Measurements from ENCODE around the gene KRT24.

The KRT24 gene

GRCh38 chr17:40687106-40687505 lies 16.4 kb downstream of the KRT24 start:
- no peak for DNase-seq

DNA sequence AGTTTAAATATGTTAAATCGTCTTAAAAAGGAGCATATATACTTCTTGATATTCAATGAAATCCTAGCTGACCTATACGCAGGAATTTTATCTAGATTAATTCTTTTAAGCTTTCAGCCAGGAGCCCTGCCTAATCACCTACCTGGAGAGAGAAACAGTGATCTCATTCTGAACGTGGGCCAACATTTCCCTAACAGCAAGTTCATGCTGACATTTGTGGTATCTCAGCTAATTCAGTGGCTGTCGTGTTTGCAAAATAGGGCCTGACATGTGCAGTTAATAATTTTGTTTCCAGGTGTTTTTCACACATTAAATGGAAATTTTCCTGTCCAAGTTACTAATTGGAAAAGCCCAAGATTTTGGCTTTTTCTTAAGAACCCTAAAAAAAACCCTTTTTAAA lies 17.4 kb downstream of the KRT24 start:
- DNase-seq = no peak

DNA sequence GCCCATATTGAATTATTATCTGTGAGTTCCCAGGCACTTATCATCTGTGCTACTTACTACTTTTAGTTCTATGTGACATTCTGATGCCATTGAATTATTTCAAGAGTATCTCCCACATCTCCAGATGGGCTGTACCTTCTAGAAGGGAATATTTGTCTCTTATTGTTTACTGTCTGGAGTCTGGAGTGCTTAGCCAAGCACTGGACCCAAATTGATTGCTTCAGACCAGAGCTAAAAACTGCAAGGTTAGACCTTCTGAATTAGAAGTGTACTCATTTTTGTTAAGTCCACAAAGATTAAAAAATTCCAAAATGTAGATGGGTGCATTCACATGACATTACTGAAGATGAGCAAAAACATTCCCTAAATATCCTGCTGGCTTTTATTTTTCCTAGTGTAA lies 22.6 kb downstream of the KRT24 start:
- no peak for DNase-seq

- no peak for DNase-seq
Measured at GRCh38 chr17:40679523-40679907, 24.0 kb downstream of the KRT24 start.

DNA sequence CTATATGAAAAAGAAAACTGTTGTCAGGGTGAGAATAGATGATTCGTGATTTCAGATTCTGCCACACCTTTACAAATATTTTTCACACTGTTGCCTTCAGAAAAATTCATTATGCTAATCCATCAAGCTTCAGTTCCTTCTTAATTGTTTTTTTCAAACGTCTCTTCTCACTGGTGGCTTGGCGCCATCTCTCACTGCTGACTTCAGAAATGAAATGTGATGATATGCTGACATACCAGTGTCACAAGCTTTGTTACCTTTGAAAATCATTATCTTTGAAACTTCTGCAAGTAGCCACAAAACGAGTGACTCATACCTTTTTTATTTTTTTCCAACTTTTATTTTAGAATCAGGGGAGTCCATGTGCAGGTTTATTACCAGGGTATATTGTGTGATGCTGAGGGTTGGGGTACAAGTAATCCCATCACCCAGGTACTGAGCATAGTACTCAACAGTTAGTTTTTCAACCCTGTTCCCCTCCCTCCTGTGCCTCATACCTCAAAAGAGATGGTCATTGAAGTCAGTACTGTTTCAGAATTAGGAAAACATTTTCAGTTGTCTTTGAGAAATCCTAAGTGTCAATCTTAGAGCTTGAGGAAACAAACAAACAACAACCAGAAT lies 24.5 kb downstream of the KRT24 start:
- DNase-seq = no peak

GRCh38 chr17:40675905-40676304 lies 27.6 kb downstream of the KRT24 start:
- no peak for DNase-seq

DNA sequence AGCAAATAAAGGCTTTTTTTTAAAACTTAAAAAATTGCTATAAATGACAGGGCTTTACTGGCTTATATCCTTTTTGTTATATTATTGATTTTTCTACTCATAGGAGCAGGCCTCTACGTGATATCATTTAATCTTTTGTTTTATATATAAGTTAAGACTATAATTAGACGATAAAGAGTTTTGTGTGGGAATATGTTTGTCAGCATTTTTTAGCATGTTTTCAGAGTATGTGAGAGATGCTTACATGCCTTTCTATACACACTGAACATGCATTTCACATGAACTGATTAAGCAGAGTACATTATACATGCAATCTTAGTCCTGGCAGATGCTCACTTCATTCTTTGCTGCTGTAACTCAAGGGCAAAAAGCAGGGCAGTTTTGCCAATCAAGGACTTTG lies 30.9 kb downstream of the KRT24 start:
- no peak for DNase-seq

DNA sequence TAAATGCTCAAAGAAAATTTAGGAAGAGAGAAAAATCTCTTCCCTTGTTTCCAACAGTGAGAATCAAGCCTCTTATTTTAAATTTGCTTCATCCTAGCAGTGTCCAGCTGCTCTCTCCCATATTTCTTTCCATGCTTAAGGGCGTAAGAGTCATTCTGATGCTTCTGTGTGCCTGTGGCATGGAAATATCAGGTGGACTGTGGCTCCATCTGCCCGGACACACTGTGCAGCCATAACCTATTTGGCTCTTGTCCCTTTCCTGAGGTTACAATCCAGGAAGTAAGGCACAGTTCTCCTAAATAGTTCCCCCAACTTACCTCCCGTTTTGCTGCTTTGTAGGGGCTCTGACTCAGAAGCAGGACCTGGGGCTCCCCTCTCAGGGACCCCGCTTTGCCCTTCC lies 32.3 kb downstream of the KRT24 start:
- DNase-seq = no peak

DNA sequence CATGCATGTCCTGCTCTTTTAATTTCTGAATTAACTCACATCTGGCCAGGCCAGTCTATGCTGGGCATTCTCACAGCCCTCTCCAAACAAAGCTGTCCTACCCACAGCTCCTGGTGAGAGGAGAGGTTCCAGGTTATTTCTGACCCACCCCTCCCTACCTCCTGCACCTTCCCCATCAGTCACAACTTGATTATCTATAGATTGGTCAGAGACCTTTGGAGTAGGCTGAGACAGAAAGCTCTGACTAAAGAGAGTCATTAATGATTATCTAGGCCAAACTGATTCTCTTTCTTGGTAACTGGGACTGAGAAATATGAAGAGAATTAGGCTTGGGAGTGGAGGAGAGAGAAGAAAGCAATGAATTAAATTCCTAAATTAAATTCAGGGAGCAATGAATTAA lies 37.2 kb downstream of the KRT24 start:
- no peak for DNase-seq

- DNase-seq = no peak
Measured at GRCh38 chr17:40664582-40665333, 38.8 kb downstream of the KRT24 start, which contains the start of gene KRT222. TSS of gene KRT222 (minus strand) at chr17:40665177. CDS start at chr17:40665099, 78 bp downstream.

DNA sequence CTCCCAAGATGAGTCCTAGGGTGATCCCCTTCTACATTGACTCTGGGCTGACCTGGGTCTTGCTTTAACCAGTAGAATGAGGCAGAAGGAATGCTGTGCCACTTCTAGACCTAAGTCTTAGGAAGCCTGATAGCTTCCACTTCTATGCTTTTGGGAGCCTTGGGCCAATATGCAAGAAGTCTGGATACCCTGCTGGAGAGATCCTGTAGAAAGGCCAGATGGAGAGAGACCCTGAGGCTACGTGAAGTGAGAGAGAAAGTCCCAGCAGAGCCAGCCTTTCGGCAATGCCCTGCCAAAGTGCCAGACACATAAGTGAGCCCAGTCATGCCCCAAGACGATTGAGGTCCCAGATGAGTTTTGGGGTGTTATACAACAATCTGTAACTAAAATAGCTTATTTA lies 40.3 kb downstream of the KRT24 start:
- no peak for DNase-seq

DNA sequence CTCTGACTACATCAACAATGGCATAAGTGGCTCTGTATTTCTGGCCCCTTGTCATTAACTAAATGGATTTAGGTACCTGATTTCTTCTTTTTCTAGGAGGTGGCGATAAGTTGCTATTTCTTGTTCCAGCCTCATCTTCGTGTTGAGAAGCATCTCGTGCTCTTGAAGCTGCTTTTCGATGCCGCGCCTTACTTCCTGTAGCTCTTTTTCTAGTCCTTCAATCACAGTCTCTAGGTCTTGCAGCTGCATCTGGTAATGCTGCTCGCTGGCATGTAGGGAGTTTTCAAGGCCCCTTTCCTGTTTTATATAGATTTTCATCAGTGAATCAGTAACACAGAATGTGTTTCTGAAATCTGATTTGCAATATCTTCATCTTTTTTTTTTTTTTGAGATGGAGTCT lies 43.6 kb downstream of the KRT24 start:
- DNase-seq = no peak

- DNase-seq = no peak
Measured at GRCh38 chr17:40658396-40658795, 45.2 kb downstream of the KRT24 start.

- no peak for DNase-seq
Measured at GRCh38 chr17:40651939-40652338, 51.6 kb downstream of the KRT24 start.

DNA sequence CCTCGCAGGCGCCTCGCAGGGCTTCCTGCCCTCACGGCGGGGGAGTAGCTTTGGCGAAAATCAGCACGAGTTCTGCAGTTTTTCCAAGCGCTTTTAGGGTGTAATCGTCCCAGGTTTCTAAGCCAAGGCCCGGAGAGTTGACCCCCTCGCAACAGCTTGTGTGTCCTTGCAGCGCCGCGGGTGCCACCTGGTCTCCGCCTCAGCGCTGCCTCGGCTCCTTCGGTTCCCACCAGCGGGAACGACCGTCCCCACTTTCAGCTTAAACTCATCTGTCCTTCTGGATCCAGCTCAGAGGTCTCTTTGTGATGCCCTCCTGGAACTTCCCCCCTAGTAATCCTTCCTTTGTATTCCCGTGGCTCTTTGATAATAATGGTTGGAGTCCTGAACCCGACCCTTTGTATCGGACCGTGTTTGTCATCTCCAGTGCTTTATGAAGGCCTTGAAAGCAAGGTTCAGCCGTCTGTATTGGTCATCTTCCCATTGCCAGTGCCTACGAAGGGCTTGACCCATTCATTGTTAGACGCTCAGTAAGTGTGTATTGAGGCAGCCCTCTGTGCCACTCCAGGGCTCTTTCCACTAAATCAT lies 55.1 kb downstream of the KRT24 start:
- DNase-seq = peak; percentile 7

Data from inflammatory macrophage treated with lipopolysaccharide for 4 hours (primary cell).